ENCODE results near the gene STARD13.

The STARD13 gene

GRCh38 chr13:33217256-33217655 is 68.3 kb downstream of the STARD13 start:
- Histone ChIP-seq H3K4me3 (ENCODE audit: low read depth in 1 of 2, low read length in 2 of 2) (no peak overlapping the region), H3K4me1 (ENCODE audit: control insufficient read depth in 1 of 2, insufficient read depth in 2 of 2, low read length in 2 of 2) (peaks cover 11 to 25% of the 10 kb centered on the region in 2 donors), H3K27ac (ENCODE audit: low read depth, low read length) (no peak overlapping the region), H3K27me3 (ENCODE audit: control insufficient read depth in 1 of 2, insufficient read depth in 2 of 2, low read length in 2 of 2) (no peaks in the 10 kb centered on the region), H3K36me3 (ENCODE audit: control insufficient read depth in 1 of 2, insufficient read depth in 2 of 2, low read length in 2 of 2) (no peaks in the 10 kb centered on the region), H3K9me3 (ENCODE audit: control insufficient read depth in 1 of 2, low read length in 2 of 2) (no peaks in the 10 kb centered on the region), H3K9ac (ENCODE audit: low read depth in 1 of 2, low read length in 2 of 2) (no peak overlapping the region)

GRCh38 chr13:33213797-33214196 is 71.8 kb downstream of the STARD13 start:
- H3K9ac ChIP-seq (ENCODE audit: low read depth in 1 of 2, low read length in 2 of 2): no peak overlapping the region
- no peaks in the 10 kb centered on the region for H3K9me3 ChIP-seq (ENCODE audit: control insufficient read depth in 1 of 2, low read length in 2 of 2)
- H3K4me3 ChIP-seq (ENCODE audit: low read depth in 1 of 2, low read length in 2 of 2): no peak overlapping the region
- no peak overlapping the region for H3K27ac ChIP-seq (ENCODE audit: low read depth, low read length)
- H3K4me1 ChIP-seq (ENCODE audit: control insufficient read depth in 1 of 2, insufficient read depth in 2 of 2, low read length in 2 of 2): peaks cover 11 to 28% of the 10 kb centered on the region in 2 donors
- no peaks in the 10 kb centered on the region for H3K27me3 ChIP-seq (ENCODE audit: control insufficient read depth in 1 of 2, insufficient read depth in 2 of 2, low read length in 2 of 2)
- H3K36me3 ChIP-seq (ENCODE audit: control insufficient read depth in 1 of 2, insufficient read depth in 2 of 2, low read length in 2 of 2): no peaks in the 10 kb centered on the region

- Histone ChIP-seq H3K27ac (ENCODE audit: low read depth, low read length) (no peak overlapping the region), H3K9me3 (ENCODE audit: control insufficient read depth in 1 of 2, low read length in 2 of 2) (no peaks in the 10 kb centered on the region), H3K9ac (ENCODE audit: low read depth in 1 of 2, low read length in 2 of 2) (no peak overlapping the region), H3K4me3 (ENCODE audit: low read depth in 1 of 2, low read length in 2 of 2) (no peak overlapping the region), H3K27me3 (ENCODE audit: control insufficient read depth in 1 of 2, insufficient read depth in 2 of 2, low read length in 2 of 2) (no peaks in the 10 kb centered on the region), H3K36me3 (ENCODE audit: control insufficient read depth in 1 of 2, insufficient read depth in 2 of 2, low read length in 2 of 2) (no peaks in the 10 kb centered on the region), H3K4me1 (ENCODE audit: control insufficient read depth in 1 of 2, insufficient read depth in 2 of 2, low read length in 2 of 2) (peaks cover 15 to 33% of the 10 kb centered on the region in 2 donors)
Observed at GRCh38 chr13:33213024-33213768, 72.4 kb downstream of the STARD13 start.

- Histone ChIP-seq H3K9ac (ENCODE audit: low read depth in 1 of 2, low read length in 2 of 2) (no peak overlapping the region), H3K4me1 (ENCODE audit: control insufficient read depth in 1 of 2, insufficient read depth in 2 of 2, low read length in 2 of 2) (peaks cover 22 to 34% of the 10 kb centered on the region in 2 donors), H3K36me3 (ENCODE audit: control insufficient read depth in 1 of 2, insufficient read depth in 2 of 2, low read length in 2 of 2) (no peaks in the 10 kb centered on the region), H3K27me3 (ENCODE audit: control insufficient read depth in 1 of 2, insufficient read depth in 2 of 2, low read length in 2 of 2) (no peaks in the 10 kb centered on the region), H3K9me3 (ENCODE audit: control insufficient read depth in 1 of 2, low read length in 2 of 2) (no peaks in the 10 kb centered on the region), H3K4me3 (ENCODE audit: low read depth in 1 of 2, low read length in 2 of 2) (no peak overlapping the region), H3K27ac (ENCODE audit: low read depth, low read length) (no peak overlapping the region)
Observed at GRCh38 chr13:33212396-33212795, 73.2 kb downstream of the STARD13 start.

- Histone ChIP-seq H3K27ac (ENCODE audit: low read depth, low read length) (no peak overlapping the region), H3K4me1 (ENCODE audit: control insufficient read depth in 1 of 2, insufficient read depth in 2 of 2, low read length in 2 of 2) (peaks cover 32 to 46% of the 10 kb centered on the region in 2 donors)
Observed at GRCh38 chr13:33210090-33210489, 75.5 kb downstream of the STARD13 start.

GRCh38 chr13:33208290-33209220 is 77.0 kb downstream of the STARD13 start:
- no peaks in the 10 kb centered on the region for H3K36me3 ChIP-seq (ENCODE audit: control insufficient read depth in 1 of 2, insufficient read depth in 2 of 2, low read length in 2 of 2)
- no peak overlapping the region for H3K9ac ChIP-seq (ENCODE audit: low read depth in 1 of 2, low read length in 2 of 2)
- no peak overlapping the region for H3K27ac ChIP-seq (ENCODE audit: low read depth, low read length)
- H3K27me3 ChIP-seq (ENCODE audit: control insufficient read depth in 1 of 2, insufficient read depth in 2 of 2, low read length in 2 of 2): no peaks in the 10 kb centered on the region
- no peaks in the 10 kb centered on the region for H3K9me3 ChIP-seq (ENCODE audit: control insufficient read depth in 1 of 2, low read length in 2 of 2)
- no peak overlapping the region for H3K4me3 ChIP-seq (ENCODE audit: low read depth in 1 of 2, low read length in 2 of 2)
- peaks cover 27 to 38% of the 10 kb centered on the region in 2 donors for H3K4me1 ChIP-seq (ENCODE audit: control insufficient read depth in 1 of 2, insufficient read depth in 2 of 2, low read length in 2 of 2)

More at GRCh38 chr13:33210090-33210489, 75.5 kb downstream of the STARD13 start:
- Histone ChIP-seq H3K36me3 (ENCODE audit: control insufficient read depth in 1 of 2, insufficient read depth in 2 of 2, low read length in 2 of 2) (no peaks in the 10 kb centered on the region), H3K27me3 (ENCODE audit: control insufficient read depth in 1 of 2, insufficient read depth in 2 of 2, low read length in 2 of 2) (no peaks in the 10 kb centered on the region), H3K9me3 (ENCODE audit: control insufficient read depth in 1 of 2, low read length in 2 of 2) (no peaks in the 10 kb centered on the region), H3K9ac (ENCODE audit: low read depth in 1 of 2, low read length in 2 of 2) (no peak overlapping the region), H3K4me3 (ENCODE audit: low read depth in 1 of 2, low read length in 2 of 2) (no peak overlapping the region)

GRCh38 chr13:33207615-33207961 is 78.0 kb downstream of the STARD13 start:
- peaks cover 24 to 35% of the 10 kb centered on the region in 2 donors for H3K4me1 ChIP-seq (ENCODE audit: control insufficient read depth in 1 of 2, insufficient read depth in 2 of 2, low read length in 2 of 2)

GRCh38 chr13:33206945-33207614 is 78.5 kb downstream of the STARD13 start:
- Histone ChIP-seq H3K27me3 (ENCODE audit: control insufficient read depth in 1 of 2, insufficient read depth in 2 of 2, low read length in 2 of 2) (no peaks in the 10 kb centered on the region), H3K36me3 (ENCODE audit: control insufficient read depth in 1 of 2, insufficient read depth in 2 of 2, low read length in 2 of 2) (no peaks in the 10 kb centered on the region), H3K4me1 (ENCODE audit: control insufficient read depth in 1 of 2, insufficient read depth in 2 of 2, low read length in 2 of 2) (peaks cover 28 to 40% of the 10 kb centered on the region in 2 donors), H3K27ac (ENCODE audit: low read depth, low read length) (no peak overlapping the region), H3K9ac (ENCODE audit: low read depth in 1 of 2, low read length in 2 of 2) (no peak overlapping the region), H3K4me3 (ENCODE audit: low read depth in 1 of 2, low read length in 2 of 2) (no peak overlapping the region), H3K9me3 (ENCODE audit: control insufficient read depth in 1 of 2, low read length in 2 of 2) (no peaks in the 10 kb centered on the region)

More at GRCh38 chr13:33207615-33207961, 78.0 kb downstream of the STARD13 start:
- Histone ChIP-seq H3K36me3 (ENCODE audit: control insufficient read depth in 1 of 2, insufficient read depth in 2 of 2, low read length in 2 of 2) (no peaks in the 10 kb centered on the region), H3K27ac (ENCODE audit: low read depth, low read length) (no peak overlapping the region), H3K9ac (ENCODE audit: low read depth in 1 of 2, low read length in 2 of 2) (no peak overlapping the region), H3K4me3 (ENCODE audit: low read depth in 1 of 2, low read length in 2 of 2) (no peak overlapping the region), H3K27me3 (ENCODE audit: control insufficient read depth in 1 of 2, insufficient read depth in 2 of 2, low read length in 2 of 2) (no peaks in the 10 kb centered on the region), H3K9me3 (ENCODE audit: control insufficient read depth in 1 of 2, low read length in 2 of 2) (no peaks in the 10 kb centered on the region)

GRCh38 chr13:33206425-33206824 is 79.1 kb downstream of the STARD13 start:
- H3K27me3 ChIP-seq (ENCODE audit: control insufficient read depth in 1 of 2, insufficient read depth in 2 of 2, low read length in 2 of 2): no peaks in the 10 kb centered on the region
- no peaks in the 10 kb centered on the region for H3K9me3 ChIP-seq (ENCODE audit: control insufficient read depth in 1 of 2, low read length in 2 of 2)
- H3K36me3 ChIP-seq (ENCODE audit: control insufficient read depth in 1 of 2, insufficient read depth in 2 of 2, low read length in 2 of 2): no peaks in the 10 kb centered on the region
- H3K4me3 ChIP-seq (ENCODE audit: low read depth in 1 of 2, low read length in 2 of 2): no peak overlapping the region
- H3K9ac ChIP-seq (ENCODE audit: low read depth in 1 of 2, low read length in 2 of 2): no peak overlapping the region
- H3K4me1 ChIP-seq (ENCODE audit: control insufficient read depth in 1 of 2, insufficient read depth in 2 of 2, low read length in 2 of 2): peaks cover 30 to 40% of the 10 kb centered on the region in 2 donors
- H3K27ac ChIP-seq (ENCODE audit: low read depth, low read length): no peak overlapping the region
